GM23338 (cell line): Measurements from ENCODE around the gene RGPD8.

Experiments
- CREB1 ChIP-seq: fragments of 250-450 bp; sonication (Bioruptor Pico); IDR thresholded peaks from 2 replicates; pipeline ENCODE4 v1.5.0; 2020; ENCODE audit warnings: low read depth, mild to moderate bottlenecking, moderate library complexity
- CTCF ChIP-seq, 2 experiments: fragments of 200-600 bp in 1 of 2; sonication (generic) in 1 of 2; conservative IDR thresholded peaks; 2 replicates each; pipeline versions ENCODE4 v1.5.1 to v1.6.1; 2016 to 2017; ENCODE audit warnings: antibody characterized with exemption in 2 of 2, low read depth in 2 of 2, mild to moderate bottlenecking in 2 of 2, moderate library complexity in 1 of 2
- EZH2 ChIP-seq: fragments of 200-600 bp; sonication (generic); IDR thresholded peaks from one replicate; pipeline ENCODE4 v1.8.0; 2017; ENCODE audit warnings: antibody characterized with exemption, mild to moderate bottlenecking, low read depth; ENCODE audit not compliant: unreplicated experiment
- EZH2phosphoT487 ChIP-seq: fragments of 200-600 bp; sonication (generic); IDR thresholded peaks from one replicate; pipeline ENCODE4 v1.8.1; 2018; ENCODE audit warnings: antibody characterized with exemption; ENCODE audit not compliant: unreplicated experiment
- REST ChIP-seq: IDR thresholded peaks from one replicate; pipeline ENCODE4 v1.6.1; 2018; ENCODE audit warnings: antibody characterized with exemption; ENCODE audit not compliant: unreplicated experiment

- TF ChIP-seq CTCF (conservative IDR thresholded peaks at IDR 0.05; ENCODE audit: low read depth in 2 of 2), result no peak
- no peak for TF ChIP-seq REST
- no peak for TF ChIP-seq CREB1 (CRISPR knock-in tag)
- TF ChIP-seq EZH2phosphoT487, result no peak
- no peak for TF ChIP-seq EZH2
These were observed 48.2 kb upstream of the RGPD8 start, which contains the start of gene TTL for GRCh38 chr2:112481528-112482233.
